Smooth muscle cell (in vitro differentiated cells): ENCODE data around the gene PRSS53. TPM values are rescaled to one million over a fixed set of nuclear protein-coding genes. Genes with fewer than 3 reads are reported as not detected.
"Not testable (repeated sequence)": the region's sequence is repeated elsewhere in the genome, so short reads cannot be mapped to it uniquely, and the experiment has no call there.

Experiments used
- DNase-seq: peaks from one replicate; lab custom pipeline; 2025; ENCODE audit not compliant: unreplicated experiment; lab: John Stamatoyannopoulos, UW
- H2AFZ ChIP-seq: fragments of 200-600 bp; sonication (generic); 2 replicates; pipeline ENCODE4 v1.6.0; 2016; ENCODE audit warnings: antibody characterized with exemption, low read depth, mild to moderate bottlenecking
- H3F3A ChIP-seq: fragments of 200-600 bp; sonication (generic); 2 replicates; pipeline ENCODE4 v1.6.0; 2017; ENCODE audit warnings: antibody characterized with exemption, low read depth
- H3K27ac ChIP-seq: fragments of 200-600 bp; sonication (generic); 2 replicates; pipeline ENCODE4 v1.5.1; 2016; ENCODE audit warnings: low read depth, mild to moderate bottlenecking
- H3K27me3 ChIP-seq: fragments of 200-600 bp; sonication (generic); 2 replicates; pipeline ENCODE4 v1.6.1; 2016; ENCODE audit warnings: low read depth, mild to moderate bottlenecking
- H3K36me3 ChIP-seq: fragments of 200-600 bp; sonication (generic); 2 replicates; pipeline ENCODE4 v1.5.1; 2016; ENCODE audit warnings: low read depth
- H3K4me1 ChIP-seq: fragments of 200-600 bp; sonication (generic); 2 replicates; pipeline ENCODE4 v1.5.1; 2016; ENCODE audit warnings: low read depth
- H3K4me2 ChIP-seq: fragments of 200-600 bp; sonication (generic); 2 replicates; pipeline ENCODE4 v1.6.0; 2016; ENCODE audit warnings: mild to moderate bottlenecking
- H3K4me3 ChIP-seq: fragments of 200-600 bp; sonication (generic); 2 replicates; pipeline ENCODE4 v1.5.1; 2016; ENCODE audit warnings: mild to moderate bottlenecking
- H3K79me2 ChIP-seq: fragments of 200-600 bp; sonication (generic); 2 replicates; pipeline ENCODE4 v1.6.0; 2016; ENCODE audit warnings: low read depth, mild to moderate bottlenecking
- H3K9ac ChIP-seq: fragments of 200-600 bp; sonication (generic); 2 replicates; pipeline ENCODE4 v1.6.0; 2016; ENCODE audit warnings: low read depth
- H3K9me3 ChIP-seq: fragments of 200-600 bp; sonication (generic); replicated peaks from 2 replicates; pipeline ENCODE4 v1.5.1; 2016; ENCODE audit warnings: low read depth
- H4K20me1 ChIP-seq: fragments of 200-600 bp; sonication (generic); 2 replicates; pipeline ENCODE4 v1.6.0; 2016; ENCODE audit warnings: low read depth
- WGBS: methylation state at CpG from one replicate; pipeline ENCODE4 v1.1.7; 2016; ENCODE audit warnings: low lambda C conversion rate; 5-methylcytosine and 5-hydroxymethylcytosine counted together
- polyA plus RNA-seq: library from polyadenylated mRNA; unstranded; fragments of >200 nt; fragmentation: Nextera tagmentation; extraction: Ambion mirVana; gene quantifications from 2 replicates; pipeline ENCODE4 v1.2.1, GENCODE V29; 2016
- total RNA-seq: library from RNA; depleted of rRNA; stranded (reverse); fragments of >200 nt; gene quantifications from 2 replicates; pipeline ENCODE4 v1.2.3, GENCODE V29; 2014
- TF ChIP-seq, protein P1 (sequence below): fragments of 200-600 bp; sonication (generic); IDR thresholded peaks from 2 replicates; pipeline ENCODE4 v1.5.1; 2017; ENCODE audit warnings: borderline replicate concordance, mild to moderate bottlenecking, antibody characterized with exemption; ENCODE audit not compliant: insufficient read depth, poor library complexity, severe bottlenecking

The PRSS53 gene
- 5.1 and 6.3 TPM in 2 replicates for total RNA-seq
- polyA plus RNA-seq, result 0.66 and 1.1 TPM in 2 replicates

DNA sequence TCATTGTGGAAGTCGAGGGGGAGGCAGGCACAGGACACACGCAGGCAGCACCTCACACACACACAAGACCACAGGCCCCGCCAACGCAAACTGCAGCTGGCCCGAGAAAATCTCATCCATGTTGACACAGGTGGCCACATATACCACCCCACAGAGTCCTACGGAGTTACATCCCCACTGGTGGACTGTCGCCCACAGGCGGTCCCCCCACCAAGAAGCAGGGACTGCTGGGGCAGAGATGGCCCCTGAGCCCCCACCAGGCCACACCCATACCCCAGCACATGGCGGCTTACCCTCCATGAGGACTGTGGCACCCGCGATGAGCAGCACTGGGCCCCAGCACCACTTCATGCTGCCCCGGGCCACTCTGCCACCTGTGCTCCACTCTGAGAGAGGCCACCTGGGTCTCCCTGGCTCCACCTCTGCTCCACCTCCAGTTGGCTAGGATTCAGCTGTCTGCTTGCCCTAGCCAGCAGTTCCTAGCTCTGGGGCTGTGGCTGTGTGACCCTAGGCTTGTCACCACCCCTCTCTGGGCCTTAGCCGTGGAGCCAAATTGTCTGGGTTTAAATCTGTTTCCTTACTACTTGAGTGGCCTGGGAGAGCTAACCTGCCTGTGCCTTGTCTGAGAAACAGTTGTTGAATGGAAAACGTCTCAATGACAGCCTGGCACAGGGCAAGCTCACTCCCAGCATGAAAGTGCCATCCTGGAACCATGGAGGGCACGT is at the start of gene PRSS53:
Gene PRSS53, minus strand, starts transcription at position 485 of the 725 bp plus-strand sequence. Its CDS starts 134 bp downstream, at position 351.
- WGBS, result 94% methylated on average over 15 of the region's 15 CpGs
- no peak within 1 kb of the TSS for H3K9ac ChIP-seq
- H3K9me3 ChIP-seq, result no peaks in the 10 kb centered on the region
- H4K20me1 ChIP-seq, result peaks cover 50% of the 10 kb centered on the region
- H3K79me2 ChIP-seq, result peaks cover 27% of the 10 kb centered on the region
- no peak within 1 kb of the TSS for H2AFZ ChIP-seq
- H3K36me3 ChIP-seq, result no peaks in the 10 kb centered on the region
- H3K27ac ChIP-seq, result no peak within 1 kb of the TSS
- no peaks in the 10 kb centered on the region for H3F3A ChIP-seq
- H3K27me3 ChIP-seq, result no peaks in the 10 kb centered on the region
- no peak within 1 kb of the TSS for H3K4me2 ChIP-seq
- H3K4me3 ChIP-seq, result no peak within 1 kb of the TSS
- H3K4me1 ChIP-seq, result no peaks in the 10 kb centered on the region
- TF ChIP-seq, protein P1, sequence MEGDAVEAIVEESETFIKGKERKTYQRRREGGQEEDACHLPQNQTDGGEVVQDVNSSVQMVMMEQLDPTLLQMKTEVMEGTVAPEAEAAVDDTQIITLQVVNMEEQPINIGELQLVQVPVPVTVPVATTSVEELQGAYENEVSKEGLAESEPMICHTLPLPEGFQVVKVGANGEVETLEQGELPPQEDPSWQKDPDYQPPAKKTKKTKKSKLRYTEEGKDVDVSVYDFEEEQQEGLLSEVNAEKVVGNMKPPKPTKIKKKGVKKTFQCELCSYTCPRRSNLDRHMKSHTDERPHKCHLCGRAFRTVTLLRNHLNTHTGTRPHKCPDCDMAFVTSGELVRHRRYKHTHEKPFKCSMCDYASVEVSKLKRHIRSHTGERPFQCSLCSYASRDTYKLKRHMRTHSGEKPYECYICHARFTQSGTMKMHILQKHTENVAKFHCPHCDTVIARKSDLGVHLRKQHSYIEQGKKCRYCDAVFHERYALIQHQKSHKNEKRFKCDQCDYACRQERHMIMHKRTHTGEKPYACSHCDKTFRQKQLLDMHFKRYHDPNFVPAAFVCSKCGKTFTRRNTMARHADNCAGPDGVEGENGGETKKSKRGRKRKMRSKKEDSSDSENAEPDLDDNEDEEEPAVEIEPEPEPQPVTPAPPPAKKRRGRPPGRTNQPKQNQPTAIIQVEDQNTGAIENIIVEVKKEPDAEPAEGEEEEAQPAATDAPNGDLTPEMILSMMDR, result no peak
- no peak for DNase-seq

DNA sequence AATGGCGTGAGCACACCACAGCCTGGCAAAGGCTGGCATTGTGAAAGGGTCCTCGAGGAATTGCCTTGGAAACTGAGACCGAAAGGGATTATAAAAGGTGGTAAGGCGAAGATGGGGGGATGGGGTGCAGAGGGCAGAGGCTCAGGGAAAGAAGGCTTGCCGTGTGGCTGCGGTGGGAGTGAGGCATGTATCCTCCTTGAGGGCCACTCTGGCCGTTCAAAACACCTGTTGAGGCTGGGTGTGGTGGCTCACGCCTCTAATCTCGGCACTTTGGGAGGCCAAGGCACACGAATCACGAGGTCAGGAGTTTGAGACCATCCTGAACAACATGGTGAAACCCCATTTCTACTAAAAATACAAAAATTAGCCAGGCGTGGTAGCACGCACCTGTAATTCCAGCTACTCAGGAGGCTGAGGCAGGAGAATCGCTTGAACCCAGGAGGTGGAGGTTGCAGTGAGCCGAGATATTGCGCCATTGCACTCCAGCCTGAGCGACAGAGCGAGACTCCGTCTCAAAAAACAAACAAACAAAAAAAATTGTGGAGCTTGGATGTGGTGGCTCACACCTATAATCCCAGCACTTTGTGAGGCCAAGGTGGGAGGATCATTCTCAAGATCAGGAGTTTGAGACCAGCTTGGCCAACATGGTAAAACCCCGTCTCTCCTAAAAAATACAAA is 48.2 kb upstream of the PRSS53 start:
- H3F3A ChIP-seq, H3K9me3 ChIP-seq, H3K27ac ChIP-seq, H3K36me3 ChIP-seq, DNase-seq, H3K79me2 ChIP-seq, H2AFZ ChIP-seq, H3K4me2 ChIP-seq, H3K27me3 ChIP-seq, H4K20me1 ChIP-seq, H3K9ac ChIP-seq, H3K4me3 ChIP-seq: not testable (repeated sequence)
- peaks cover 17% of the 10 kb centered on the region for H3K4me1 ChIP-seq
- 96% methylated on average over 20 of the region's 20 CpGs for WGBS

DNA sequence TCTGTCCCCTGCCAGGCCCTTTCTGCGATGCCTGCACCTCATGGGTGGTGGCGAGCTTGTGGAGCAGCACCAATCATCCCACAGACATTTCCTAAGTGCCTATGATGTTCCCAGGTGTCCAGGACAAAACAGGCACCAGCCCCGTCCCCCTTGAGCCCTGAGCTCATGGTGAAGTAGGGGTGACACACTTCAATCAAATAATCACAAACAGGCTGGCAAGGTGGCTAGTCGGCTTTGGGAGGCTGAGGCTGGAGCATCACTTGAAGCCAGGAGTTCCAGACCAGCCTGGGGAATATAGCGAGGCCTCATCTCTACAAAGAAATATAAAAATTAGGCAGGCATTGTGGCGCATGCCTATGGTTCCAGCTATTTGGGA is 47.5 kb upstream of the PRSS53 start:
- Histone ChIP-seq H3K36me3 (no peaks in the 10 kb centered on the region), H3K27ac (no peak overlapping the region), H3K27me3 (no peaks in the 10 kb centered on the region), H3F3A (no peaks in the 10 kb centered on the region), H3K4me3 (no peak overlapping the region), H4K20me1 (peaks cover 5% of the 10 kb centered on the region), H3K9ac (no peak overlapping the region), H3K4me2 (no peak overlapping the region), H3K9me3 (no peaks in the 10 kb centered on the region), H2AFZ (no peak overlapping the region), H3K4me1 (peaks cover 11% of the 10 kb centered on the region), H3K79me2 (no peaks in the 10 kb centered on the region)
- DNase-seq, result no peak
- WGBS, result 91% methylated on average over 6 of the region's 6 CpGs
- TF ChIP-seq, protein P1, result no peak

DNA sequence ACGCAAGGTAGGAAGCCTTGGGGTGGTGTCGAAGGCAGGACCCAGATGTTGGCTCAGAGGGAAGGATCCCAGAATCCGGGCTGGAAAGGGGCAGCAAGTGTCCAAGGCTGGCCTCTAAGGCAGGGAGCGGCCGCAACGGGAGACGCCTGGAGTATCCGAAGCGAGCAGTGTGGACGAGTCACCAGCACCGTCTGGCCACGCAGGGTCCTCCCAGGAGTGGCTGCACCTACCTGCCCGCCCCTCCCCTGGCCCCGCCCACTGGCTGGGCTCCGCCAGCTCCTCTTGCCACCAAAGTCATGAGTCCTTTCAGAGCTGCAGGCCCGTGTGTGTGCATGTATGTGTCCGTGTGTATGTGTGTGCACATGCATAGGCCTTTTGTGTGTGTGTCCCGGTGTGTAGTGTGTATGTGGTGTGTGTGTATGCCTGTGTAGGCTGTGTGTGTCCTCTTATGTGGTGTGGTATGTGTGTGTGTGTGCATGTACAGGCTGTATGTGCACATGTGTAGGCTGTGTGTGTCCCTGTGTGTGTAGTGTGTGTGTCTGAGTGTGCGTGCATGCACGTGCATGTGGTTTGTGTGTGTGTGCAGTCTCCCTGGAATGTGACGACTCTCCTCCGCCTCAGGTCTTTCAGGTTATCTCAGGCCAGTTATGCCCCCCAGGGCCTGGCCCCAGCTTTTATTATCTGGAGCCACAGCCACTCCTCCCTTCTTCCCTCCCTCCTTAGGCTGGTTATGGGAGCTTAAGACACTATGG is 47.0 kb upstream of the PRSS53 start, which contains the start of gene PRSS8:
Gene PRSS8, minus strand, starts transcription at position 193 of the 752 bp plus-strand sequence. CDS start 229 bp downstream, outside the sequence.
- Histone ChIP-seq H3K9me3 (no peaks in the 10 kb centered on the region), H3K9ac (peak within 1 kb of the TSS; percentile 58), H3K27ac (peak within 1 kb of the TSS; percentile 56), H3K4me2 (peak within 1 kb of the TSS; percentile 80), H3F3A (no peaks in the 10 kb centered on the region), H3K27me3 (no peaks in the 10 kb centered on the region), H3K79me2 (no peaks in the 10 kb centered on the region), H3K4me3 (peak within 1 kb of the TSS; percentile 49), H4K20me1 (peaks cover 5% of the 10 kb centered on the region), H3K36me3 (no peaks in the 10 kb centered on the region), H3K4me1 (peaks cover 11% of the 10 kb centered on the region), H2AFZ (no peak within 1 kb of the TSS)
- DNase-seq, result no peak
- 33% methylated on average over 19 of the region's 22 CpGs for WGBS
- TF ChIP-seq, protein P1, result no peak
